ENCODE measurements around the gene C15orf61. TPM values are rescaled to one million over a fixed set of nuclear protein-coding genes. Genes with fewer than 3 reads are reported as not detected.

The C15orf61 gene
- total RNA-seq = 10 to 100 TPM in 1 of 2 donors, 1 to 10 TPM in 1; 9.8 to 10.1 TPM
- long read RNA-seq, full-length matches to known transcripts = 5 of 5 reads
- long read RNA-seq, partial matches to known transcripts = 0 of 5 reads
- long read RNA-seq, other reads (novel, unspliced or antisense) = 0 of 5 reads

DNA sequence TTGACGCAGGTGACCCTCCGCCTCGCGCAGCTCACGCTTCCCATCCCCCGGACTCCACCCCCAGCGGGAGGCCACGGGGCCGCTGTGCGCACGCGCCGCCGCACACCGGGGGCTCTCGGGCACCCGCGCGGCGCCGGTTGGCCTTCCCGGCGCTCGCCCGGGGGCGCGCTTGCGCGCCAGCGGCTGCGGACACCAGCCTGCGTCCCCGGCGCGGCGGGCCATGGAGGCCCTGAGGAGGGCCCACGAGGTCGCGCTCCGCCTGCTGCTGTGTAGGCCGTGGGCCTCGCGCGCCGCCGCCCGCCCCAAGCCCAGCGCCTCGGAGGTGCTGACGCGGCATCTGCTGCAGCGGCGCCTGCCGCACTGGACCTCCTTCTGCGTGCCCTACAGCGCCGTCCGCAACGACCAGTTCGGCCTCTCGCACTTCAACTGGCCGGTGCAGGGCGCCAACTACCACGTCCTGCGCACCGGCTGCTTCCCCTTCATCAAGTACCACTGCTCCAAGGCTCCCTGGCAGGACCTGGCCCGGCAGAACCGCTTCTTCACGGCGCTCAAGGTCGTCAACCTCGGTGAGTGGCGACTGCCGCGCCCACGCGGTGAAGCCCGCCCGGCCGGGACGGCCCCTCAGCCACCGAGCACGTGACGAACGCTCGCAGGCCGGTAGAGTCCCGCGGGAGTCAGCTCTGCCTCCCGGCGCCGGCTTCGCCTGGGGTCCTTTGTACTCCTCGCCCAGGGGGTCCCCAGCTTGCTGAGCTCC is at the start of gene C15orf61:
C15orf61 (plus strand) TSS at position 103 of the 754 bp plus-strand sequence; CDS start at position 221, 118 bp downstream.
- DNase-seq (peak; percentile 87), ATAC-seq (peak; percentile 93 to 94)
- intact Hi-C loops (cut with DNase I) = loop anchor here in 1 of 2 donors (5.0 kb wide), 1 partner anchor 316 kb away; no protein-coding TSS in a partner anchor

DNA sequence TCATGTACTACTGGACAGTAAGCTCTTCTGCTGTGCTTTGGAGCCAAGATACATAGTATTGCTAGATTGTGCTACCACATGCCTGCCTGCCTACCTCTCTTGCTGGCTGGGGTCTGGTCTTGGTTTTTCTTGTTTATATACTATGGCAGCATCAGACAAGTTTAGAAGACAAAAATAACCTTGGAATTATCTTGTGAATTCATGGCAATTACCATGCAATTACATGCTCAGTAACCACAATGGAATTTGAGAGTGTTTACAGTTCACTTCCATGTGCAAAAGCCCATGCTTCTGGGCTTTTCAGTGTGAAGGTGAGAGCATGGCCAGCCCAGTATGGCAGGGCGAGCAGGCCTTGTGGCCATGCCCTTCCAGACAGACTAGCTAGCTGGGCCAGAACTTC is 48.0 kb upstream of the C15orf61 start:
- DNase-seq = no peak
- no peak for ATAC-seq

DNA sequence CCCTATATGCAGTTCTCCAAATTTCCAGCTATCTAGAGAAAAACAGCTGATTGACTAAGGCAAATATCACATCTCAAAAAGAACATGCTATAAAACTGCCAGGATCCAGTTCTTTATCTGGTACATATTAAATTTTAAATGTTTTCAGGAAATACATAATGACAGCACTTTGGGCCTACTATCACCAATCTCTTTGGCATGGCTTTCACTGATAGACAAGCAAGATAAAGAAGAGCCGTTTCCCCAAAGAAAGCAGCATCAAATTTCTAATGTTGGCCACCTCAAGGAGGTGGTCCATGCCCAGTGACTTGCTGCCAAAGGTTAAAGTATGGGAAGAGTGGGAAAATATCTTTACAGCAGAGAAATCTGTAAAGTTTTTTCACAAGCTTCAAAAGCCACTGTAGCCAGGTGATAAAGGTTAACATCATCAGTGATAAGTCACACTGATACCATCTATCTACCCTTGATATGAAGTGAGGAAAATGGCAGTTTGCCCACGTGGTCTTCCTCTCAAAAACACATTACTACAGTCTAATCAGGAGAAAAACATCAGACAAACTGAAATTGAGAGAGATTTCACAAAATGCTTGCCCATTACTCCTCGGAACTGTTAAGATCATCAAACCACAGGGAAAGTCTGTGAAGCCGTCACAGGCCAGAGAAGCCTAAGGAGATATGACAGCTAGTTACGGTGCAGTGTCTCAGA is 46.4 kb upstream of the C15orf61 start:
- no peak for DNase-seq
- intact Hi-C loops (cut with DNase I) = no loop called here
- no peak for ATAC-seq

More for the DNA sequence above, 48.0 kb upstream of the C15orf61 start:
- intact Hi-C loops (cut with DNase I) = no loop called here

DNA sequence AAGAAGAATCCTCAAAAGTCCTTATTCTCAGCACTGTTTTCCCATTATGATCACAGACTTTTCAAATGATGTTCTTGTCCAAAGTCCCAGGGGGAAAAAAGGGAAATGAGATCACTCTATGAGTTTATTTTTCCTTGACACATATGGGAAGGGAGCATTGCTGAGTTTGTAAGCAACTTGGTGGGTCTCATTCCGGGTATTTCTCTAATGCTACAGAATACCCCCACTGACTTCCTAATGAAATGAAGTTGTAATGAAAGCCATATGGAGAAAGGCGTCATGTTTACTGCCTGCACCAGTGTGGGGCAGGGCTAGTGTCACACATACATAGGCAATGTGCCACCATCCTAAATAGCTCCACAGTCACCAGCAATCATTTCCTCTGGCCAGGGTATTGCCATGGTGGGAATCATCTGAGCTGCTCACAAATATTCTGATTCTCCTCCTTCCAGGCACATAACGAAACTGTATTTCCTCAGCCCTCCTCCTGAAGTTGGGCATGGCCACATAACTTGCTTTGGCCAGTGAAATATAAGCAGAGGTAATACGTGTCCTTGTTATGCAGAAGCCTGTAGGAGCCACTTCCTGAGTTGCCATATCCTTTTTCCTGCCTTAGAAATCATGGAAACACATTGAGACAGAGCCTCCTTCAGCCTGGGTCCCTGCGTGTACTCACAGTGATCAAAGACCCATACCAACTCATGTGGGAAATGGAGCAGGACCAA is 41.0 kb upstream of the C15orf61 start:
- ATAC-seq = peak in 1 of 2 donors; percentile 22
- DNase-seq = no peak
- intact Hi-C loops (cut with DNase I) = no loop called here

DNA sequence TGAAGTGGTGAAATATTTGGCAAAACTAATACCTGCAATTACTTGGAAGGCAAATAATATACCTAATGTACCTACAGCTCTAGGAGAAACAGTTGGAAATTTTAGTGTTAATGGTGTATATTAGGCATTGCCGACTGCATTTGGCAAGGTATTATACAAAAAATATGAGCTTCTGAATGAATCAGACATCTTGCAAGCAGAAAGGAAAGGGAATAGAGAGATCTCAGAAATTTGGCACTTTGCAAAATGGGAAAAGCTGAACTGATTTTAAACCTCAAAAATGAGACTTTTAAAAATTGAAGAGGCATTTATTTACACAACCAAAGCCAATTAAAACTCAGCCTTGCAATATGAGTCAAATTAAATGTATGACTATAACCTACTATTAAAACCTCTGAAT is 40.2 kb upstream of the C15orf61 start:
- DNase-seq (no peak), ATAC-seq (no peak)
- intact Hi-C loops (cut with DNase I) = no loop called here

DNA sequence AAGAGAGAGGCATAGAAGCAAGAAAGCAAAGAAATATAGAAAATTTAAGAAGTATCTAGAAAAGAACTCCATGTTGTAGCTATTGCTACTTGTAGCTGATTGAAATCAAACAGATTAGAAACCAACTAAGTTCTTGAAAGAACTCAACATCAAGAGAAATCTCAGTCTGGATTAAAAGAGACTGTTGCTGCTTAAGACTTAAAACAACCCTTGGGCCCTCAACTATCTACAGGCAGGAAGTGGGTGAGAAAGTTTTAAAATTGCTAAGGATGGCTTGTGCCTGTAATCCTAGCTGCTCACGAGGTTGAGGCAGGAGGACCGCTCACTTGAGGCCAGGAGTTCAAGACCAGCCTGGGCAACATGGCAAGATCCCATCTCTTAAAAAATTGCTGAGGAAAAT is 39.3 kb upstream of the C15orf61 start:
- intact Hi-C loops (cut with DNase I) = no loop called here
- no peak for DNase-seq
- no peak for ATAC-seq

DNA sequence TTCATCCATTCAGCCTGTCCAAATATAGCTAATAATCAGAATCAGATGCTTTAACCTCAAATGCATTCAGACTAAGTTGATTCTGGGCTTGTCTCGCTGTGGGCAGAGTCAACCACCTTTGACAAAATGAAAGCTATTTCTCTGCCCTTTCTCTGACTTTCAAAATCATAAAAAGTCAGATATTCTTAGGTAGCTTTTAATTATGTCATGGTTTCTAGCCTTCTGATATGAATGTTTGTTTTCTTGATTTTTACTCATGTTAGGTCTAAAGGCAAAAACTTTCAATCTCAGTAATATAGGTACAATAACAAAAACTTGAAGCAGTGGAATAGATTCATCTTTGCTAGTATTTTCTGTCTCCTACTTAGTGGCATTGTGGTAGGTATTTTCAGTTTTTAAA is 25.3 kb upstream of the C15orf61 start:
- DNase-seq (no peak), ATAC-seq (no peak)
- intact Hi-C loops (cut with DNase I) = no loop called here

DNA sequence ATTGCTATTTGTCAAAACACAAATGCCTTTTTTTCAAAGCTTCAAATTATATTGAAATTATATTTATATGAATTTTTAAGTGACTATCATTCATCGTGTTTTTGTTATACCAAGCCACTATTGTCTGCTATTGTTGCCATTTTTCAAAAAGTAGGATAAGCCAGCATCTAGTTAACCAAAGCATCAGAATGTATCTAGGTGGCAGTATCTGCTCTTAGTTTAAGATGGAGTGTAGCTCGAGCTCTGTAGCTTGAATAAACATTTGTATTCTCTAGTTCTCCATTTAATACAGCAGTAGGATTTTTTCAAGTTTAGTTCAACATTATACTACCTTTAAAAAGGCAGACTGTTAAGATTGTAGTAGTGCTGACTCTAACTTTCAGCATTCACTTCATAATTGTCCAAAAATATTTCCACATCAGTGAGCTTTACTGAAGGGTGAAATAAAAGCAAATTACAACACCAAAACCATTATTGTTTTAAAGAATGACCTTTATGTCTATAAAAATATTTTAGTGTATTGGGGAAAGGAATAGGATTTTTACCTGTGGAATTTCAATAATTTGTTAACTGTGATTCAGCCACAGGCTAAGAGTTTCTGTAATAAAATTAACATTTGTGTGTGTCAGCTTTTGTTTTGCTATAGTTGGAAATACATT is 19.6 kb upstream of the C15orf61 start:
- intact Hi-C loops (cut with DNase I) = loop anchor here in 1 of 2 donors (10.0 kb wide), 1 partner anchor 333 kb away; no protein-coding TSS in a partner anchor
- ATAC-seq = peak in 1 of 2 donors; percentile 44

DNA sequence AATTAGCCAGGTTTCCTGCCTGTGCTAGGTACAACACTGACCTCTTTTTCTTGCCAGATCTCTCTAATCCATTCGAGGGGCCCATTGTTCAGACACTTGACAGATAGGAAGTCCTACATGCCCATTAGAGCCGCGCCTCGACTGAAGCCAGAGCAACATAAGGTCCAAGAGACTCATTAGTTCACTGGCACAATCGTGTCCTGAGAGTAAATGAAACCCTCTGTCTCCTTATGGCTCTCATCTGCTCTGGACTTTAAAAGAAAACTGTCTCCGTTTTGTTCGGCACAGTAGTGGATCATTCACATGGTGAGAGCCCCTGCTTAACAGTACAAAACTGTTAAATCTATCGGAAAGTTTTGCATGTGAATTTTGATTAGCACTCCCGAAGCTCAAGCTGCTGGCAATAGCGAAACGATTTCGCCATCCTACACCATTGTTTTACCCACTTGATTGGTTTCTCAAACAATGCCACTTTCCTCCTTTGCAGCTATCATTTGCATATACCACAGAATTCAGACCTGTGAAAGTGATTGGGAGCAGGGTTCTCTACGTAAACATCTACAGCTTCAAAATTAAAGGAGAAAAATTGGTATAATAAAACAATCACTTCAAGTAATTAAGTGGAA is 19.0 kb upstream of the C15orf61 start:
- DNase-seq (no peak), ATAC-seq (no peak)
- intact Hi-C loops (cut with DNase I) = loop anchor here in 1 of 2 donors (10.0 kb wide), 1 partner anchor 333 kb away; no protein-coding TSS in a partner anchor

More for the DNA sequence above, 19.6 kb upstream of the C15orf61 start:
- no peak for DNase-seq

DNA sequence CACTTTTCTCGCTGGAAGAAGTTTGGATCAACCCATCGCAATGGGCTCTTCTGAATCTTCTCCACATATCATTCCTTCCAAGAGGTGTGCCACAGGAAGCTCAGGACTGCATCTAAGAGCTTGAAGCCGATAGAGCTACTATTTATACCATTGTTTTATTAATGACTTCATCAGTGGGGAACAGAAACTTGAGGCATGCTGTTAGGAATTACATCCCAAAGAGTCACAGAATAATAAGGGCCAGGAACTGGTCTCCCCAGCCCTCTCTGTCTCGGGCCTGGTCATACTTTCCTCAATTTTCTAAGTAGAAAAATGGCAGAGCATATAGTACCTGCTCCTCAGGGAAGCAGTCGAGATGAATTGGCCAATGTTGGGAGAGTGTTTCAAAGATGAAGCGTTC is 16.9 kb upstream of the C15orf61 start:
- ATAC-seq (no peak), DNase-seq (no peak)
- intact Hi-C loops (cut with DNase I) = loop anchor here in 1 of 2 donors (10.0 kb wide), 1 partner anchor 331 kb away; no protein-coding TSS in a partner anchor

DNA sequence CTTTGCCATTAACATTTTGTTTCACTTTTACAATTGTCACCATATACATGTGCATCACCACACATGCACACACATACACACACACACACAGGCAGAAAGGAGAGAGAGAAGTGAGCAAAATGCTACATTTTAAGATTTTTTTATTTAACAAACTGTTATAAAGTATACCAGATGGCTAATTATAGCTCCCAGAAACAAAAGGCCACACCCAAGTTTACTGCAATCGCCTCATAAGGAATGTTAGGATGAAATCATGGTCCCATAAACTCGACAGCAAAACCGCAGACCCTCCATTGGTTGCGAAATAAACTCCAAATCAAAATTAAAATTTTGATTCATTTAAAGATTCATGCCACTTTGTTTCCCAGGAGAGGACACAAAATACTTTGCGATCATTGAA is 16.1 kb upstream of the C15orf61 start:
- DNase-seq (no peak), ATAC-seq (no peak)
- intact Hi-C loops (cut with DNase I) = loop anchor here in 1 of 2 donors (10.0 kb wide), 1 partner anchor 330 kb away; no protein-coding TSS in a partner anchor

DNA sequence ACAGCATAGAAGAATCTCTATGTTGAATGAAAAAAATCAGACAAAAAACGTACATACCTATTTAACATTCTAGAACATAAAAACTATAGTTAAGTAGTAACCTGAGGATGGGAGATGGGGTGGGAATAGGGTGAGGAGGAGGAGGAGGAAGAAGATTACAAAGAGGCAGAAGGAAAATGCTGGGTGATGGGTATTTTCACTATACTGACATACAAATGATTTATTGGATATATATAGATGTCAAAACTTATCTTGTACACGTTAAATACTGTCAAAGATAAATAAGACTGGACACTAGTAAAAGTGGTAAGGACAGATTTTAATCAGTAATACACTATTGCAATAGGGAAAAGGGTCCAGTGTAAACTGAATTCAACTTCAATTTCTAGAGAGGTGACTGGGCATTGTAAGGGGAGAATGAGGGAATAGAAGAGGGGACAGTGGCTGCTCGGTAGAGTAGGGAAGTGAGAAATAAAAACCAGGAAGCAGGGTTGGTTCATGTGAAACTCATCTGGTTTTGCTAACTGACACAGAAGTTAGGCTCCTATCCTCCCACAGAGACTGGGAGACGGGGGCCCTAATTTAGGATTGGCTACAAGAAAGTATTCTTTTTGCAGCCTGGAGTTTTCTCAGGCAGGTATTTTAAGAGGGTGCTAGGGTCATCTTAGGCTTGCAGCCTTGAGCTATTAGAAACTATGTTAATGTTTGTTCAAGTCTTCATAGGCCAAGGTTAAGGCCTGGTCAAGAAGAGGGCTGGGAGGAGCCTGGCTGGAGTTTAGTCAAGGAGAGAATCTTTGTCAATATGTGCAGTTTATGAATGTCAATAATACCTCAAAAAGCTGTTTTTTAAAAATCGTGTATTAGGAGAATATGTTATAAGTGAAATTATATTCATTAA is 15.0 kb upstream of the C15orf61 start:
- ATAC-seq (no peak), DNase-seq (no peak)
- intact Hi-C loops (cut with DNase I) = loop anchor here in 1 of 2 donors (10.0 kb wide), 1 partner anchor 329 kb away; no protein-coding TSS in a partner anchor

DNA sequence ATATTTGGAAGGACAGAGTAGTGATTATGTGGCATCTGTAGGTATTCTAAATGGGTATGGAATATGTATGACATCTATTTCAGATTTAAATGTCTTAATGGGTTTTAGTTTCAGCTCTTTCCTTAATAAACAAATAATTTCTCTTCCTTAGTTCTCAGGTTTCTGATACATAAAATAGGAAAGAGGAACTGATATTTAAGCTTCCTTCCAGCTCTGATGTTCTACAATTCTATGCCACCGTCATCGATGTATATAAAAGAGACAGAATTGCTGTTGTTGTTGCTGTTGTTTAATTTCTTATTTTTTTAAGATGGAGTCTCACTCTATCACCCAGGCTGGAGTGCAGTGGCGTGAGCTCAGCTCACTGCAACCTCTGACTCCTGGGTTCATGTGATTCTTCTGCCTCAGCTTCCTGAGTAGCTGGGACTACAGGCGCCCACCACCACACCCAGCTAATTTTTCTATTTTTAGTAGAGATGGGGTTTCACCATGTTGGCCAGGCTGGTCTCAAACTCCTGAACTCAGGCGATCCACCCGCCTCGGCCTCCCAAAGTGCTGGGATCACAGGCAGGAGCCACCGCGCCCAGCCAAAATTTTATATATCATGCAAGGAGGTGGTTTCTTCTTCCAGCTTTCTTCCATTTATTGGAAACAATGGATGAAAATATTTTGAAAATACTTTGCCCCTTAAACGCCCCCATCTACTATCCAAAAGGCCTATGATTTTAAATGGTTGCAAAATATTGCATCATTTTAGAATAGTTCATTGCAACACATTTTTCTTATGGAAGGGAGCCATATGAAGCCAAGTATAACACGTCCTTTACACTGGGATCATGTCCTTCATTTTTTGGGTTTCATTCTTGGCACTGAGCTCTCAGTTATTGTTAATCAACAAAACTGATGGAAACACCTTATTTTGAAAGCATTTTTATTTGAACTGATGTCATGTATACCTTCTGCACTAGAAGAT is 13.9 kb upstream of the C15orf61 start:
- intact Hi-C loops (cut with DNase I) = loop anchor here in 1 of 2 donors (10.0 kb wide), 1 partner anchor 328 kb away; no protein-coding TSS in a partner anchor
- ATAC-seq = no peak

DNA sequence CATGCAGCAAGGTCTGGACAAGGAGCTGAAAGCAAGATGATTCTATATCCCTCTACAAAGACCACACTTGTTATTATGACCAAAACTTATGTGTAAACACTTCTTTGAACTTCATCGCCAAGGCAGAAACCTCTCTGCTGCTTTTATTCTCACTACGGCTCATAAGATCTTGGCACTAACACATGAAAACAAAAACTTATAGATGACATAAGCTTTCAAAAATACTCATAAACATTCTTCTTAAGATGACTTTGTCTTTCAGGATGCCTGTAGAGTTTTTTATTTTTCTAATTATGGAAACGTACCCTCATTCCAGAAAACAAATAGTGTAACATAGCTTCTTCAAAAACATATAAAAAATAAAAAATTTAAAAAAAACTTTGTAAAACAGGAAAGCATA is 12.5 kb upstream of the C15orf61 start:
- ATAC-seq = no peak
- intact Hi-C loops (cut with DNase I) = loop anchor here in 1 of 2 donors (10.0 kb wide), 1 partner anchor 326 kb away; no protein-coding TSS in a partner anchor
- DNase-seq = no peak

More for the DNA sequence above, 13.9 kb upstream of the C15orf61 start:
- DNase-seq = no peak

DNA sequence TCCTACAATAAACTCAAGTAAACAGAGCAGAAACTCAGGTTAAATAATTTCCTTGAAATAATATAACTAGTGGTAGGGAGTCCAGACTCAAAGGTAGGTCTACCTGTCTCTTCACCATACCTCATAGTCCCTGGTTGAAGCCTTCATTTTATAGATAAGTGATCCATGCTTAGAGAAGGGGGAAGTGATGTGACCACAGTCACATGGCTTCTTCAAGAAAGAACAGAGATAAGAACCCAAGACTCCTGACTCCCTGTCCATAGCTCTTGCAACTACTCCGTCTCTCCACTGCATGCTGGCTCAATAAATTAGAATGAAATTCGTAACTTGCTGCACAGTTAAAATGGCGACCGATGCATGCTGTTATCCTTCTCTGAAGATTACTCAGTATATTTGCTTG is 11.0 kb upstream of the C15orf61 start:
- no peak for ATAC-seq
- DNase-seq = no peak
- intact Hi-C loops (cut with DNase I) = loop anchor here in 1 of 2 donors (10.0 kb wide), 1 partner anchor 325 kb away; no protein-coding TSS in a partner anchor
